Breast epithelium (tissue), 4 donors: ENCODE data around the gene ESRRA. TPM values are rescaled to one million over a fixed set of nuclear protein-coding genes. Genes with fewer than 3 reads are reported as not detected.
A peak's percentile ranks its signal among the peaks of the same experiment; 100 is the strongest.

Experiments used
- DNase-seq, 2 donors: peaks; one replicate each; pipeline ENCODE4 v3.0.0-alpha.2; 2019; ENCODE audit warnings: low spot score in 2 of 2
- H3K27ac ChIP-seq, 2 donors: fragments of 200-600 bp; sonication (generic) in 1 of 2; one replicate each; pipeline ENCODE4 v1.5.1; 2016 to 2019; ENCODE audit warnings: mild to moderate bottlenecking in 1 of 2
- H3K27me3 ChIP-seq, 2 donors: fragments of 200-600 bp; sonication (generic) in 1 of 2; one replicate each; pipeline versions ENCODE4 v1.5.1 to v1.6.0; 2017 to 2019; ENCODE audit warnings: control low read depth in 1 of 2, mild to moderate bottlenecking in 1 of 2
- H3K36me3 ChIP-seq: fragments of 200-600 bp; one replicate; pipeline ENCODE4 v1.5.1; 2019
- H3K4me1 ChIP-seq, 2 donors: fragments of 200-600 bp; sonication (generic); one replicate each; pipeline ENCODE4 v1.5.1; 2016 to 2019; ENCODE audit warnings: control low read depth in 1 of 2
- H3K4me3 ChIP-seq, 3 donors: fragments of 200-600 bp; sonication (generic); 1 replicate in 2 of 3; 2 replicates in 1 of 3; pipeline ENCODE4 v1.5.1; 2016 to 2019; ENCODE audit warnings: mild to moderate bottlenecking in 3 of 3, moderate library complexity in 2 of 3
- H3K9me3 ChIP-seq, 2 donors: fragments of 200-600 bp; sonication (generic) in 1 of 2; one replicate each; pipeline ENCODE4 v1.5.1; 2016 to 2019; ENCODE audit warnings: control low read depth in 1 of 2
- CTCF ChIP-seq, 3 donors: fragments of 450-650 bp; IDR thresholded peaks; one replicate each; pipeline ENCODE4 v1.5.1; 2016 to 2017; ENCODE audit warnings: antibody characterized with exemption in 3 of 3, mild to moderate bottlenecking in 3 of 3, moderate library complexity in 3 of 3
- POLR2A ChIP-seq: fragments of 450-650 bp; IDR thresholded peaks from one replicate; pipeline ENCODE4 v1.6.1; 2016; ENCODE audit warnings: antibody characterized with exemption, mild to moderate bottlenecking, moderate library complexity
- POLR2AphosphoS5 ChIP-seq, 3 donors: sonication (generic); formaldehyde crosslinking; IDR thresholded peaks; one replicate each; pipeline ENCODE4 v1.6.1; 2017; ENCODE audit warnings: antibody characterized with exemption in 3 of 3
- intact Hi-C: fragments of 100-400 bp; cut with DNase I; formaldehyde crosslinking; loops from one replicate; pipeline ENCODE4 v1.15.1; 2023; ENCODE audit warnings: low total_unique reads
- total RNA-seq, 3 donors: library from RNA; depleted of rRNA; stranded (reverse); fragments of >200 nt; gene quantifications; one replicate each; pipeline ENCODE4 v1.1.0, GENCODE V29; 2016

ESRRA gene
- total RNA-seq, 3 donors from 2014 or later: 38.2 to 43.9 (median 39.5) TPM

GRCh38 chr11:64289002-64289564, 16.2 kb upstream of the ESRRA start:
- peaks cover 8 to 26% of the 10 kb centered on the region in 2 donors for H3K27me3 ChIP-seq
- no peaks in the 10 kb centered on the region for H3K9me3 ChIP-seq
- no peak for TF ChIP-seq CTCF (IDR thresholded peaks at IDR 0.05)
- TF ChIP-seq POLR2A: no peak
- no peak for TF ChIP-seq POLR2AphosphoS5 (IDR thresholded peaks at IDR 0.05)
- H3K27ac ChIP-seq: no peak overlapping the region
- no peaks in the 10 kb centered on the region for H3K36me3 ChIP-seq
- H3K4me3 ChIP-seq: no peak overlapping the region
- H3K4me1 ChIP-seq: peaks cover 16 to 19% of the 10 kb centered on the region in 2 donors
- intact Hi-C loops: no loop called here
- DNase-seq: no peak

DNA sequence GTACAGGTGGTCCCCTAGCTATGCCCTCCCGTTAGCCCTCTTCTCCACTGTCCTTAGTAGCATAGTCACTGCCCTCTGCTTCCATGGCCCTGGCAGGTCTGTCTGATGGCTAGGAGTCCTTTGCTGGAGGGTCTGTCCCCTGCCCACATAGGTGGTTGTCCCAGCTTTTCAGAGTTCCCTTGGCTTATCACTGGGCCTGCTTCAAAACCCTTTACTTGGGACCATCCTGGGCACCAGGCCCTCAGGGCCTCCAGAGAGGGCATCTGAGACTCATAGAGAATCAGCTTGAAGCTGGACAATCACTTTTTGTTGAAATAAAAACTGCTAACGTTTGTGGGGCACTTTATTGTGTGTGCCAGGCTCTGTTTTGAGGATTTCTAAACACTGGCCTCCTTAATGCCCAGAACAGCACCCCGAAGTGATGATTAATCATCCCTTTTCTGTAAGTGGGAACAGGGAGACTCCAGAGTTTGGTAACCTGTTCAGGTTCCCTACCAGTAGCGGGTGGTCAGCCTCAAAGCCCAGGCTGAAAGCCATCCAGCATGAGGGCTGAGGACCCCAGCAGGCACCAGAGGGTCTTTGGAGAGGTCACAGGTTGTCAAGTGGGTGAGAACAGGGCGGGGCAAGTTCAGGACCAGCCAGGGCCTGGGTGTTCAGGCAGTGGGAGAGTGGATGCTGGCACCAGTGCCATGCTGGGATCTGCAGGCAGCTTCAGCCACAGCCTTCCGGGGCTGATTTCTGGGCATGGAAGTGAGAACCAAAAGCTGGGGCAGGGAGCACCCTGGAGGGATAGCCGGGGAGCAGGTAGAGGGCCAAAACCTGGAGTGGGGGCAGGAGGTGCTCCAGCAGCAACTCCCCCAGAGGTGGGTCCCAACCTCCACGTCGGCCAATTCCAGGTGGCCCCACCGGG, 14.7 kb upstream of the ESRRA start:
- Histone ChIP-seq H3K4me1 (peaks cover 14 to 17% of the 10 kb centered on the region in 2 donors), H3K27ac (no peak overlapping the region), H3K9me3 (no peaks in the 10 kb centered on the region), H3K27me3 (peaks cover 8 to 26% of the 10 kb centered on the region in 2 donors), H3K4me3 (peak overlapping the region in 1 of 3 donors; percentile 64), H3K36me3 (no peaks in the 10 kb centered on the region)
- no peak for DNase-seq
- intact Hi-C loops: no loop called here
- TF ChIP-seq CTCF (IDR thresholded peaks at IDR 0.05): no peak
- TF ChIP-seq POLR2AphosphoS5 (IDR thresholded peaks at IDR 0.05): no peak
- no peak for TF ChIP-seq POLR2A

DNA sequence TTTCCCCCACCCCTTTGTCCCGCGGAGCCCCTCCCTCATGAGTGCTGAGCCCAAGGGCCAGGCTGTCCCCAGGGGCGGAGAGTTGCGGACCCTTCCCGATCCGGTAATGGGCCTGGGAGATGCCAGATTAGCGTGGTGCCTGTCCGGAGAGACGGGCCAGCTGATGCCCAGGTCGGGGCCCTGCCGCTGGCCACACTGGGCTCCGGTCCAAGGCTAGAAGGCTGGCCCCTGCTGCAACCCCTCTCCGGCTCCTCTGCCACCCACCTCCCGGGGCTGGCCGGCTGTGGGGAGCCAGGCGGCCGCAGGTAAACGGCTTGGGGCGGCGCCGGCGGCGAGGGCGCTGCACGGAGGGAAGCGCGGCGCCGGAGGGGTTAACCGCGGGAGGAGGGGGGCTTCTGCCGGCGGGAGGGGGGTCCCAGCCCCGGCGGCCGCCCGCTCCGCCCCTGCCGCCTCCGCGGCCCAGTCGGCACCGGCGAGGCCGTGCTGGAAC, 14.0 kb upstream of the ESRRA start, which contains the start of gene KCNK4:
Gene KCNK4, plus strand, starts transcription at position 41 of the 490 bp plus-strand sequence. CDS start 1,717 bp downstream, outside the sequence.
- no peak for TF ChIP-seq CTCF (IDR thresholded peaks at IDR 0.05)
- Histone ChIP-seq H3K27ac (no peak within 1 kb of the TSS), H3K4me1 (peaks cover 14 to 15% of the 10 kb centered on the region in 2 donors), H3K36me3 (no peaks in the 10 kb centered on the region), H3K4me3 (peak within 1 kb of the TSS; percentile 31 to 64 (median 50)), H3K27me3 (peaks cover 8 to 27% of the 10 kb centered on the region in 2 donors), H3K9me3 (no peaks in the 10 kb centered on the region)
- DNase-seq: no peak
- intact Hi-C loops: no loop called here

- intact Hi-C loops: no loop called here
- no peaks in the 10 kb centered on the region for H3K9me3 ChIP-seq
- no peak for DNase-seq
- no peak overlapping the region for H3K27ac ChIP-seq
- no peaks in the 10 kb centered on the region for H3K36me3 ChIP-seq
- TF ChIP-seq CTCF (IDR thresholded peaks at IDR 0.05) (no peak), POLR2AphosphoS5 (IDR thresholded peaks at IDR 0.05) (no peak), POLR2A (no peak)
- H3K27me3 ChIP-seq: peaks cover 8 to 33% of the 10 kb centered on the region in 2 donors
- H3K4me1 ChIP-seq: peaks cover 10 to 14% of the 10 kb centered on the region in 2 donors
- peak overlapping the region; percentile 31 to 64 (median 50) for H3K4me3 ChIP-seq
Observed at GRCh38 chr11:64291752-64292459, 13.4 kb upstream of the ESRRA start.
